ENCODE measurements around the gene ATP2B2. TPM values are rescaled to one million over a fixed set of nuclear protein-coding genes. Genes with fewer than 3 reads are reported as not detected.

Gene ATP2B2
- total and polyA plus RNA-seq, 2 of the 8 experiments (the other 6 are each of a cell fraction or from before 2014, with no cell fraction given) = 0.14 to 1.2 TPM

GRCh38 chr3:10468613-10469354, 36.6 kb downstream of the ATP2B2 start (continued):
- TF ChIP-seq NANOG (IDR thresholded peaks at IDR 0.05; ENCODE audit: insufficient read depth, low read depth, low read length, poor library complexity, severe bottlenecking) = no peak

Data from H1 (cell line).